Fibroblast of lung (primary cell): ENCODE measurements around the gene KLHL26. TPM values are rescaled to one million over a fixed set of nuclear protein-coding genes. Genes with fewer than 3 reads are reported as not detected.
"Not testable (repeated sequence)": the region's sequence is repeated elsewhere in the genome, so short reads cannot be mapped to it uniquely, and the experiment has no call there.

Source experiments
- DNase-seq, 2 donors: peaks; one replicate each; pipeline versions ENCODE4 v3.0.0 to v3.0.0-alpha.2; 2010; ENCODE audit warnings: low read depth in 2 of 2
- H2AFZ ChIP-seq: 2 replicates; pipeline ENCODE4 v1.5.1; 2012; ENCODE audit warnings: low read length, control low read depth, inconsistent platforms
- H3K27ac ChIP-seq: 2 replicates; pipeline ENCODE4 v1.5.1; 2011; ENCODE audit warnings: low read length, control low read depth; ENCODE audit not compliant: insufficient read depth
- H3K27me3 ChIP-seq: 2 replicates; pipeline ENCODE4 v1.5.1; 2011; ENCODE audit warnings: mild to moderate bottlenecking, low read length; ENCODE audit not compliant: control insufficient read depth, insufficient read depth
- H3K36me3 ChIP-seq: 2 replicates; pipeline ENCODE4 v1.5.1; 2011; ENCODE audit warnings: low read length; ENCODE audit not compliant: control insufficient read depth, insufficient read depth
- H3K4me1 ChIP-seq: 2 replicates; pipeline ENCODE4 v1.5.1; 2011; ENCODE audit warnings: low read length; ENCODE audit not compliant: control insufficient read depth, insufficient read depth; ENCODE audit errors: extremely low read depth
- H3K4me2 ChIP-seq: 2 replicates; pipeline ENCODE4 v1.5.1; 2011; ENCODE audit warnings: low read length, control low read depth; ENCODE audit not compliant: insufficient read depth; ENCODE audit errors: extremely low read depth
- H3K4me3 ChIP-seq, 4 experiments: fragments of 200-600 bp in 1 of 4; sonication (generic) in 1 of 4; replicated peaks in 1 of 4; 2 replicates each; pipeline ENCODE4 v1.5.1; 2011 to 2016; ENCODE audit warnings: low read length in 4 of 4, low read depth in 3 of 4, mild to moderate bottlenecking in 3 of 4, control low read depth in 2 of 4, inconsistent platforms in 1 of 4, mixed read lengths in 1 of 4; ENCODE audit not compliant: insufficient read depth in 1 of 4; ENCODE audit errors: control extremely low read depth in 1 of 4
- H3K79me2 ChIP-seq: 2 replicates; pipeline ENCODE4 v1.5.1; 2012; ENCODE audit warnings: mild to moderate bottlenecking, low read length, inconsistent platforms; ENCODE audit not compliant: control insufficient read depth, insufficient read depth
- H3K9ac ChIP-seq: 2 replicates; pipeline ENCODE4 v1.5.1; 2011; ENCODE audit warnings: mild to moderate bottlenecking, low read length, control low read depth; ENCODE audit not compliant: insufficient read depth
- H3K9me3 ChIP-seq: 2 replicates; pipeline ENCODE4 v1.5.1; 2012; ENCODE audit warnings: low read depth, low read length; ENCODE audit not compliant: control insufficient read depth, insufficient read depth
- H4K20me1 ChIP-seq: 2 replicates; pipeline ENCODE4 v1.5.1; 2011; ENCODE audit warnings: low read length; ENCODE audit not compliant: control insufficient read depth, insufficient read depth; ENCODE audit errors: extremely low read depth
- CTCF ChIP-seq, 2 donors: IDR thresholded peaks in 1 of 2; conservative IDR thresholded peaks in 1 of 2; 1 replicate in 1 of 2; 2 replicates in 1 of 2; pipeline ENCODE4 v1.5.1; 2011 to 2012; ENCODE audit warnings: low read length in 2 of 2, control low read depth in 1 of 2, inconsistent platforms in 1 of 2, low read depth in 1 of 2, mild to moderate bottlenecking in 1 of 2
- EZH2 ChIP-seq: IDR thresholded peaks from 2 replicates; pipeline ENCODE4 v1.5.1; 2012; ENCODE audit warnings: low read length, control low read depth, mild to moderate bottlenecking; ENCODE audit errors: missing control alignments
- polyA plus RNA-seq, 2 donors: library from polyadenylated mRNA; depleted of rRNA in 1 of 2; stranded (reverse) in 1 of 2; unstranded in 1 of 2; fragments of >200 nt; gene quantifications; 2 replicates each; pipeline ENCODE4 v1.2.1, GENCODE V29; 2011 to 2012; ENCODE audit warnings: missing spikeins in 1 of 2
- total RNA-seq: library from RNA; depleted of rRNA; stranded (reverse); fragments of >200 nt; gene quantifications from 2 replicates; pipeline ENCODE4 v1.2.1, GENCODE V29; 2014

The KLHL26 gene
- total and polyA plus RNA-seq, 2 donors (not counting 1 experiment from before 2014, with no cell fraction given): 1.4 to 3.5 TPM

GRCh38 chr19:18590273-18591272, 46.3 kb upstream of the KLHL26 start:
- no peak overlapping the region for H3K9ac ChIP-seq
- peak in 1 of 2 donors; percentile 36 for TF ChIP-seq CTCF (conservative IDR thresholded peaks at IDR 0.05 in 1 of 2, IDR thresholded peaks at IDR 0.05 in 1 of 2; ENCODE audit: low read depth in 1 of 2, low read length in 2 of 2)
- TF ChIP-seq EZH2: no peak
- H3K4me2 ChIP-seq: no peak overlapping the region
- DNase-seq: peak; percentile 47 to 82
- peaks cover 5% of the 10 kb centered on the region for H3K4me1 ChIP-seq
- H3K27me3 ChIP-seq: no peaks in the 10 kb centered on the region
- H3K9me3 ChIP-seq: no peaks in the 10 kb centered on the region
- H3K79me2 ChIP-seq: no peaks in the 10 kb centered on the region
- peaks cover 3% of the 10 kb centered on the region for H3K36me3 ChIP-seq
- H3K27ac ChIP-seq: no peak overlapping the region
- no peak overlapping the region for H2AFZ ChIP-seq
- no peak overlapping the region for H3K4me3 ChIP-seq
- no peaks in the 10 kb centered on the region for H4K20me1 ChIP-seq

- Histone ChIP-seq H3K27ac (no peak overlapping the region), H3K4me1 (peaks cover 5% of the 10 kb centered on the region), H4K20me1 (no peaks in the 10 kb centered on the region), H3K9me3 (no peaks in the 10 kb centered on the region), H3K27me3 (no peaks in the 10 kb centered on the region), H2AFZ (no peak overlapping the region), H3K4me3 (no peak overlapping the region), H3K4me2 (no peak overlapping the region), H3K79me2 (no peaks in the 10 kb centered on the region), H3K36me3 (peaks cover 3% of the 10 kb centered on the region), H3K9ac (no peak overlapping the region)
- no peak for TF ChIP-seq EZH2
- TF ChIP-seq CTCF (conservative IDR thresholded peaks at IDR 0.05 in 1 of 2, IDR thresholded peaks at IDR 0.05 in 1 of 2; ENCODE audit: low read depth in 1 of 2, low read length in 2 of 2): no peak
- DNase-seq: no peak
These were observed 45.0 kb upstream of the KLHL26 start for GRCh38 chr19:18591735-18592385.

GRCh38 chr19:18592732-18593131, 44.1 kb upstream of the KLHL26 start:
- H3K27ac ChIP-seq, H3K79me2 ChIP-seq, DNase-seq: not testable (repeated sequence)

More at GRCh38 chr19:18592732-18593131, 44.1 kb upstream of the KLHL26 start:
- not testable (repeated sequence) for H3K4me2 ChIP-seq, H4K20me1 ChIP-seq, H3K4me3 ChIP-seq, H2AFZ ChIP-seq, H3K36me3 ChIP-seq, H3K27me3 ChIP-seq, H3K9me3 ChIP-seq, H3K9ac ChIP-seq, H3K4me1 ChIP-seq
